Camera-type eye (tissue), 1 donor: ENCODE results near the gene NRG4. TPM values are rescaled to one million over a fixed set of nuclear protein-coding genes. Genes with fewer than 3 reads are reported as not detected.

Source experiments
- total RNA-seq: library from RNA; depleted of rRNA; stranded (reverse); fragments of >200 nt; gene quantifications from one replicate; pipeline ENCODE4 v1.2.3, GENCODE V29; 2014

NRG4 gene
- 2.3 TPM for total RNA-seq

DNA sequence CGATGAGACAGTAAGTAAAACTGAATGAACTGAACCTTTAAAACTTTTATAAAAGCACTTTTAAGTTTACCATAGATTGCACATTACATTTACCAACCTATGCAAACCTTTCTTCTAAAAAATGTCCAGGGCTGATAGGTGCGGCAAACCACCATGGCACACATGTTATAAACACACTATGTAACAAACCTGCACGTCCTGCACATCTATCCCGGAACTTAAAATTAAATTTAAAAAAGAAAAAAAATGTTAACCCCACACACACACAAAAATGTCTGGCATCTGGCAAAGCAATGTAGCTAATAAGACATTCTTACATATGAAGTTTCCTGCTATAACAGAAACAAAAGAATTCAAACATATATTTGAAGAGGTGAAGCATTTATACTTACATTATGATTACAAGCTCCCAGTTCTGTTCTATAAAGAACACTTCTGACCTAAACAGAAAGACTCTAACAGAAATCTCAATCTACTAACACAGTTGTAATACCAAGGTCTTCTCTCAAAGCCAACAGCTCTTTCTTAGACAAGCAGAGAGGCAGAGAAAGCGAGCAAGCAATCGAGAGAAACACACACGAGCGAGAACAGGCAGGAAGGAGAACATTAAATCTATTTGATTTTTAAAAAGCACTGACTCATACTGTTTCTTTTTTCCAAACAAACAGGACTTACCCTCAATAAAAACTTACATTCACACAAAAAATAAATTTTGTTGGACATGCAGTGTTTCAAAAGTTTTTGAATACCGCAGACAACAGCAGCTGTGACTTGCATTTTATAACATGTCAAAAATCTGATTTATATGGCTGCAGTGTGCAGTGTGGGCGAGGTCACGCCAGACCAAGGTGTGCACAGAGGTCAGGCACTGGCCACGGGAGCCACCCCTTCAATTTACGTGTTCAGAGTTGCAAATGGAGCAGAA lies at the start of gene NRG4:
NRG4 (minus strand) TSS at position 798 of the 925 bp plus-strand sequence. CDS start 1,194 bp downstream, outside the sequence.

GRCh38 chr15:76059320-76060117 lies 47.3 kb upstream of the NRG4 start, which contains the start of gene TMEM266:
Gene TMEM266, plus strand, starts transcription at chr15:76059985. Its CDS starts 74,279 bp downstream, at chr15:76134264.

GRCh38 chr15:75903331-75904239 lies 108.6 kb downstream of the NRG4 start, which contains the start of gene FBXO22:
Gene FBXO22, plus strand, starts transcription at chr15:75903878. Its CDS starts 86 bp downstream, at chr15:75903964.

Other genes with a start within 250 kb of the NRG4 start
- 53.4 TPM for gene UBE2Q2, start 169.0 kb downstream of the NRG4 start, total RNA-seq
- 36.5 TPM for gene FBXO22, start 108.5 kb downstream of the NRG4 start, total RNA-seq
- 1.1 TPM for gene TMEM266, start 47.6 kb upstream of the NRG4 start, total RNA-seq